Right lobe of liver (tissue), 6 donors: ENCODE data around the gene THAP7. TPM values are rescaled to one million over a fixed set of nuclear protein-coding genes. Genes with fewer than 3 reads are reported as not detected.

Experiments used
- ATAC-seq, 4 donors: fragments of 200-7000 bp; cut with Tn5 transposase; one replicate each; pipeline ENCODE4 v1.9.1; 2020; ENCODE audit warnings: mild to moderate bottlenecking in 4 of 4, moderate library complexity in 4 of 4
- DNase-seq, 3 donors: peaks; one replicate each; pipeline ENCODE4 v3.0.0-alpha.2; 2020
- H3K27ac ChIP-seq, 3 donors: fragments of 200-600 bp; one replicate each; pipeline ENCODE4 v1.8.0; 2022
- H3K27me3 ChIP-seq, 2 donors: fragments of 200-600 bp; one replicate each; pipeline ENCODE4 v1.8.0; 2022
- H3K36me3 ChIP-seq, 4 donors: fragments of 200-600 bp; sonication (generic) in 1 of 4; one replicate each; pipeline versions ENCODE4 v1.5.1 to v1.8.0; 2017 to 2022; ENCODE audit warnings: control low read depth in 1 of 4
- H3K4me1 ChIP-seq, 4 donors: fragments of 200-600 bp; sonication (generic) in 1 of 4; one replicate each; pipeline versions ENCODE4 v1.5.1 to v1.8.0; 2017 to 2022; ENCODE audit warnings: control low read depth in 1 of 4
- H3K4me3 ChIP-seq, 3 donors: fragments of 200-600 bp; one replicate each; pipeline ENCODE4 v1.8.0; 2022
- H3K9me3 ChIP-seq, 4 donors: fragments of 200-600 bp; sonication (generic) in 1 of 4; one replicate each; pipeline versions ENCODE4 v1.5.1 to v1.8.0; 2017 to 2022; ENCODE audit warnings: control low read depth in 1 of 4
- POLR2A ChIP-seq: fragments of 450-650 bp; IDR thresholded peaks from one replicate; pipeline ENCODE4 v1.6.1; 2017; ENCODE audit warnings: antibody characterized with exemption, mild to moderate bottlenecking
- WGBS: methylation state at CpG from one replicate; pipeline ENCODE4 v1.1.6; 2018; ENCODE audit warnings: low coverage, low lambda C conversion rate; ENCODE audit not compliant: insufficient coverage; ENCODE audit errors: missing lambda C conversion rate; 5-methylcytosine and 5-hydroxymethylcytosine counted together
- intact Hi-C, 2 donors: fragments of 100-400 bp; cut with DNase I; formaldehyde crosslinking; loops; one replicate each; pipeline versions ENCODE4 v1.11.2 to v1.14.1; 2022
- total RNA-seq, 6 experiments: library from RNA; depleted of rRNA in 2 of 6; stranded (reverse); fragments of >200 nt in 2 of 6; fragmentation: NEBNext Ultra II Directional in 3 of 6; extraction: Animal tissue kit (Norgen Biotek cat#: 25700) in 3 of 6; gene quantifications; one replicate each; pipeline versions ENCODE4 v1.1.0 to v1.2.4, GENCODE V29; 2016 to 2023
- TF ChIP-seq, protein P1 (sequence below), 4 donors: fragments of 200-600 bp in 3 of 4; fragments of 450-650 bp in 1 of 4; IDR thresholded peaks; one replicate each; pipeline versions ENCODE4 v1.5.1 to v1.8.0; 2016 to 2022; ENCODE audit warnings: antibody characterized with exemption in 4 of 4, mild to moderate bottlenecking in 2 of 4
- donor health status: DM: no; HTN: yes; CAD: no.
- donor health status: DM: no; HTN: no; CAD: no.
- donor health status: DM: no; HTN: no; CAD: no.
- donor health status: DM: no; HTN: yes; CAD: no.
- donor health status: DM: no; HTN: yes; CAD: no.

THAP7 gene
- total RNA-seq, 6 experiments from 2014 or later = 9.3 to 32.5 (median 15.6) TPM

DNA sequence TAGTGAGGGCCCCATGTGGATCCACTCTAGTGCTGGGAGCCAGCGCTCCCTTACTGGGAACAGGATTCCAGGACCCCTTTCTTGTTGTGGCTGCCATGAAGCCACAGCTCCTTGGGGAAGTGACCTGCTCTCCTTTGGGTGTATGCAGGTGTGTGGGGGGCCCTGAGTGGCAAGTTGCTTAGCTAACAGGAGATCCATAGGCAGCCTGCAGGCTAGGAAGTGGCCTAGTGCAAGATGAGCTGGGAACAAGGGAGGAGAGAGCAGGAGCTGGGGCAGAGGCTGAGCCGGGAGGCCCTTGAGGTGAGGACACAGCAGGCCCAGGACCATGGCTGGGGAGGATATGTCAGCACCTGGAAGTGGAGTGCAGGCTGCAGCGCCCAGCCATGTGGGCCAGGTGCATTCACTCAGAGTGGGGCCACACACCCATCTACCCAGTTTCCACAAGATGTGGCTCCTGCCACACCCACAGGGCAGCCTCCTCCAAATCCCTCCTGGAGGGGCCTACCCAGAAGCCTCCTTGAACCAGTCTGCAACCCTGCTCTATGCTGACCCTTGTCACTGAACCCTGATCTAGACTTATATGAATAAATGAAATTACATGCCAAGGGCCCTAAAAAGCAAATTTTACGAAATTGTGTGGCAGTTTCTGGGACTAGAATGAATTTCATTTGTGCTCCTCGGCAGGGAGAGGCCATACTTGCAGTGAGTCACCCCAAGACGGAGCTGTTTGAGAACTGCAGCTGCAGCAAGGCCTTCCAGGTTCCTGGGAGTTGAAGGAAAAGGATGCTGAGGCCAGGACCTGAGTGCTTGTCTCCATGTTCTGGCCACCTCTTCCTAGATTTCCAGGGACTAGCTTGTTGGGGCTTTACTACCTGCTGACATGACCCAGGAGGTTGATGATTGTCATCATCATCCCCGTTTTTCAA, 3.2 kb downstream of the THAP7 start:
- no peak overlapping the region for H3K27ac ChIP-seq
- H3K4me1 ChIP-seq = peaks cover 0 to 24% (median 7%) of the 10 kb centered on the region in 4 donors
- ATAC-seq = no peak
- no peak for TF ChIP-seq POLR2A
- TF ChIP-seq, protein P1, sequence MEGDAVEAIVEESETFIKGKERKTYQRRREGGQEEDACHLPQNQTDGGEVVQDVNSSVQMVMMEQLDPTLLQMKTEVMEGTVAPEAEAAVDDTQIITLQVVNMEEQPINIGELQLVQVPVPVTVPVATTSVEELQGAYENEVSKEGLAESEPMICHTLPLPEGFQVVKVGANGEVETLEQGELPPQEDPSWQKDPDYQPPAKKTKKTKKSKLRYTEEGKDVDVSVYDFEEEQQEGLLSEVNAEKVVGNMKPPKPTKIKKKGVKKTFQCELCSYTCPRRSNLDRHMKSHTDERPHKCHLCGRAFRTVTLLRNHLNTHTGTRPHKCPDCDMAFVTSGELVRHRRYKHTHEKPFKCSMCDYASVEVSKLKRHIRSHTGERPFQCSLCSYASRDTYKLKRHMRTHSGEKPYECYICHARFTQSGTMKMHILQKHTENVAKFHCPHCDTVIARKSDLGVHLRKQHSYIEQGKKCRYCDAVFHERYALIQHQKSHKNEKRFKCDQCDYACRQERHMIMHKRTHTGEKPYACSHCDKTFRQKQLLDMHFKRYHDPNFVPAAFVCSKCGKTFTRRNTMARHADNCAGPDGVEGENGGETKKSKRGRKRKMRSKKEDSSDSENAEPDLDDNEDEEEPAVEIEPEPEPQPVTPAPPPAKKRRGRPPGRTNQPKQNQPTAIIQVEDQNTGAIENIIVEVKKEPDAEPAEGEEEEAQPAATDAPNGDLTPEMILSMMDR (IDR thresholded peaks at IDR 0.05) = no peak
- no peak overlapping the region for H3K4me3 ChIP-seq
- intact Hi-C loops = loop anchor here in 1 of 2 donors (10.0 kb wide), 1 partner anchor 54 kb away; no protein-coding TSS in a partner anchor
- peaks cover 0 to 23% (median 2%) of the 10 kb centered on the region in 4 donors for H3K36me3 ChIP-seq
- H3K27me3 ChIP-seq = no peaks in the 10 kb centered on the region
- DNase-seq = no peak
- no peaks in the 10 kb centered on the region for H3K9me3 ChIP-seq
- 44% methylated on average over 4 of the region's 7 CpGs for WGBS

DNA sequence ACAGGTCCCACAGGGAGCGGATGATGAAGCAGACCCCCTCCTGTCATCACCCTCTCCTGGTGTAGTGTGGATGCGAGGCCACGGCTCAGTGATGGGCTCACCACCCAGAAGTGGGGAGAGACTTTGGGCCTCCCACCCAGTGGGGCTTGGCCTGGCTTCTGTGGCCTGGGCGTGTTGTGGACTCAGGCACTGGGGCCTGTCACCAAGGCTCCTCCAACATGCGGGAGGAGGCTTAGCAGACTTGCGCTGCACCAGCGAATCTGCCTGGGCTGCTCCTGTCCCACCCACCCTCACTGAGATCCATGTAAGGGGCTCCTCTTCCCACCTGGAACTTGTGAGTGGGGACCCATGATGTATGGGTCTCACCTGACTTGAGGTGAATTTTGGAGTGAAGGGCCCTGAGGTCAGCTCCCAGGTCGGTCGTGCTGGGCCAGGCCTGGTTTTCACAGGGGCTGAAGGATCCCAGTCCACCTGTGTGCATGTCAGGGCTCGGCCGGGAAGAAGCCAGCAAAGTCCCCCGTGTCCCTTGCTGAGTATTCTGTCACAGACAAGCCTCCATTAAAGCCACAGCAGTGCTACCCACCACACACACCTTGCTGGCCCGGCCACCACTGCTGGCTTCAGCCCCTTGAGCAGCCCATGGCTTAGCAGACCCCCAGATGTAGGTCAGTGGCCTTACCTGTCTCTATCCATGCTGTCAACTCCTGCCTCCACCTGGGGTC, 4.2 kb downstream of the THAP7 start:
- H3K4me3 ChIP-seq = no peak overlapping the region
- ATAC-seq (no peak), DNase-seq (no peak)
- H3K4me1 ChIP-seq = peaks cover 0 to 15% (median 5%) of the 10 kb centered on the region in 4 donors
- intact Hi-C loops = loop anchor here in 1 of 2 donors (10.0 kb wide), 1 partner anchor 53 kb away; no protein-coding TSS in a partner anchor
- H3K27me3 ChIP-seq = no peaks in the 10 kb centered on the region
- no peaks in the 10 kb centered on the region for H3K9me3 ChIP-seq
- 100% methylated on average over 1 of the region's 13 CpGs for WGBS
- no peak for TF ChIP-seq POLR2A
- TF ChIP-seq, protein P1 (IDR thresholded peaks at IDR 0.05) = no peak
- peaks cover 0 to 25% (median 2%) of the 10 kb centered on the region in 4 donors for H3K36me3 ChIP-seq
- H3K27ac ChIP-seq = no peak overlapping the region

DNA sequence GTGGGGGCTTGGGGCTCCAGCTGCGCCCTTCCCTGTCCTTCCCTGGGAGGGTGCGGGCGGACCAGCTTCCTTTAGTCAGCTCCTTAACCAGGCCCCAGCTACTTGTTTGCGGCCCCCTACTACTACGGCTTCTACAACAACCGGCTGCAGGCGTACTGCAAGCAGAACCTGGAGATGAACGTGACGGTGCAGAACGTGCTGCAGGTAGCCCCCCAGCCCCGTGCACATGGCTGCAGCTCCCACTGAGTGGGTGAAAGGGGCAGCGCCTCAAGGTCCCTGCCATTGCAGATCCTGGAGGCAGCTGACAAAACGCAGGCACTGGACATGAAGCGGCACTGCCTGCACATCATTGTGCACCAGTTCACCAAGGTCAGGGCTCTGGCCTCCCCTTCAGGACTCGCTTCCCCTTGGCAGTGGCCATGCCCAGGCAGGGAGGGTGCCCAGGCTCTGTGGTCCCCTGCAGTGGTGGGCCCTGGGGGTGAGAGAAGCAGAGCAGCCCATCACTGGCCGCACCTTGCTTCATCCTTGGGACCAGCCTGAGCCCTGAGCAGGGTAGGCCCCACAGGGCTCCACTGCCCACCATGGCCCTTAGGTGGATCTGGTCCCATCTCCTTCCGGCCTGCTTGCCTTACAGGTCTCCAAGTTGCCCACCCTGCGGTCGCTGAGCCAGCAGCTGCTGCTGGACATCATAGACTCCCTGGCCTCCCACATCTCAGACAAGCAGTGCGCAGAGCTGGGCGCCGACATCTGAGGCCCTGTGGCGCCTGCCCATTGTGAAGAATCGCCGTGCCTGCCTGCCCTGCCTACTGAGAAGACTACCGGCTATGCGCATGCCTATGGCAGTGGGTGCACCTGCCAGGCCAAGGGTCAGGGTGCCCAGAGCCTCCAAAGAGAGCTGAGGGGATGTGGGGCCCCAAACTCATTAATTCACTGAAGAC, 5.1 kb downstream of the THAP7 start:
- TF ChIP-seq POLR2A = no peak
- TF ChIP-seq, protein P1 (IDR thresholded peaks at IDR 0.05) = no peak
- H3K4me1 ChIP-seq = peaks cover 0 to 14% (median 5%) of the 10 kb centered on the region in 4 donors
- no peaks in the 10 kb centered on the region for H3K27me3 ChIP-seq
- 80% methylated on average over 4 of the region's 27 CpGs for WGBS
- H3K36me3 ChIP-seq = peaks cover 0 to 34% (median 6%) of the 10 kb centered on the region in 4 donors
- H3K4me3 ChIP-seq = no peak overlapping the region
- H3K27ac ChIP-seq = no peak overlapping the region
- ATAC-seq (no peak), DNase-seq (peak in 1 of 3 donors; percentile 42)
- no peaks in the 10 kb centered on the region for H3K9me3 ChIP-seq
- intact Hi-C loops = loop anchor here in 1 of 2 donors (10.0 kb wide), 1 partner anchor 52 kb away; no protein-coding TSS in a partner anchor

- no peak for TF ChIP-seq POLR2A
- TF ChIP-seq, protein P1 (IDR thresholded peaks at IDR 0.05) = no peak
- H3K9me3 ChIP-seq = no peaks in the 10 kb centered on the region
- no peaks in the 10 kb centered on the region for H3K27me3 ChIP-seq
- no peak overlapping the region for H3K4me3 ChIP-seq
- WGBS = no CpG with 5 or more reads among the region's 10 CpGs
- no peak for ATAC-seq
- peaks cover 0 to 40% (median 8%) of the 10 kb centered on the region in 4 donors for H3K36me3 ChIP-seq
- H3K27ac ChIP-seq = no peak overlapping the region
- peak in 1 of 3 donors; percentile 38 for DNase-seq
- intact Hi-C loops = loop anchor here in 1 of 2 donors (10.0 kb wide), 1 partner anchor 51 kb away; no protein-coding TSS in a partner anchor
- H3K4me1 ChIP-seq = peaks cover 0 to 10% (median 5%) of the 10 kb centered on the region in 4 donors
Measured at GRCh38 chr22:20996031-20996410, 5.9 kb downstream of the THAP7 start.
